GM12878 (cell line): ENCODE measurements around the gene FAM24B. TPM values are rescaled to one million over a fixed set of nuclear protein-coding genes. Genes with fewer than 3 reads are reported as not detected.

Experiments
- ATF7 ChIP-seq: fragments of 450-650 bp; IDR thresholded peaks from 2 replicates; pipeline ENCODE4 v1.6.1; 2016; ENCODE audit warnings: low read depth, mild to moderate bottlenecking
- BACH1 ChIP-seq: fragments of 450-650 bp; IDR thresholded peaks from 2 replicates; pipeline ENCODE4 v1.6.1; 2017; ENCODE audit warnings: mild to moderate bottlenecking, borderline replicate concordance
- BMI1 ChIP-seq: fragments of 450-650 bp; IDR thresholded peaks from 2 replicates; pipeline ENCODE4 v1.6.1; 2016; ENCODE audit warnings: mild to moderate bottlenecking, moderate library complexity, borderline replicate concordance
- CREB1 ChIP-seq: IDR thresholded peaks from 2 replicates; pipeline ENCODE4 v1.6.1; 2012; ENCODE audit warnings: low read depth, mild to moderate bottlenecking, inconsistent platforms
- DPF2 ChIP-seq: fragments of 450-650 bp; IDR thresholded peaks from 2 replicates; pipeline ENCODE4 v1.6.1; 2017; ENCODE audit warnings: mild to moderate bottlenecking
- EP300 ChIP-seq, 2 experiments: fragments of 150-350 bp in 1 of 2; IDR thresholded peaks; 2 replicates each; pipeline ENCODE4 v1.6.1; 2011 to 2012; ENCODE audit warnings: low read depth in 2 of 2, low read length in 2 of 2, borderline replicate concordance in 1 of 2, improper control_type of control experiment in 1 of 2, inconsistent platforms in 1 of 2; ENCODE audit not compliant: control insufficient read depth in 1 of 2
- HDAC2 ChIP-seq: fragments of 200-600 bp; sonication (generic); IDR thresholded peaks from 2 replicates; pipeline ENCODE4 v1.6.1; 2017
- HSF1 ChIP-seq: fragments of 150-350 bp; IDR thresholded peaks from 2 replicates; pipeline ENCODE4 v1.6.1; 2014; ENCODE audit warnings: mild to moderate bottlenecking, low read depth, low read length
- IRF5 ChIP-seq: fragments of 450-650 bp; IDR thresholded peaks from 2 replicates; pipeline ENCODE4 v1.6.1; 2017; ENCODE audit warnings: borderline replicate concordance
- MYC ChIP-seq: IDR thresholded peaks from 2 replicates; pipeline ENCODE4 v1.6.1; 2011; ENCODE audit warnings: mild to moderate bottlenecking, low read length, moderate library complexity, inconsistent platforms; ENCODE audit not compliant: insufficient read depth, insufficient replicate concordance, insufficient read length, severe bottlenecking
- NFIC ChIP-seq: IDR thresholded peaks from 2 replicates; pipeline ENCODE4 v1.6.1; 2012; ENCODE audit warnings: low read depth, mild to moderate bottlenecking, inconsistent platforms, low read length, moderate library complexity
- NFYB ChIP-seq: IDR thresholded peaks from 2 replicates; pipeline ENCODE4 v1.6.1; 2011; ENCODE audit warnings: low read depth, mild to moderate bottlenecking, low read length, improper control_type of control experiment, moderate library complexity; ENCODE audit not compliant: insufficient read depth
- POLR2A ChIP-seq: IDR thresholded peaks from 2 replicates; pipeline ENCODE4 v1.6.1; 2011; ENCODE audit warnings: low read depth, mild to moderate bottlenecking, low read length
- PRDM15 ChIP-seq: fragments of 450-650 bp; formaldehyde crosslinking; IDR thresholded peaks from 2 replicates; pipeline ENCODE4 v1.4.0; 2020; ENCODE audit warnings: mild to moderate bottlenecking, moderate library complexity
- RB1 ChIP-seq: fragments of 450-650 bp; formaldehyde crosslinking; IDR thresholded peaks from 2 replicates; pipeline ENCODE4 v1.6.1; 2017; ENCODE audit warnings: mild to moderate bottlenecking, borderline replicate concordance
- SIX5 ChIP-seq: IDR thresholded peaks from 2 replicates; pipeline ENCODE4 v1.6.1; 2011; ENCODE audit warnings: mild to moderate bottlenecking, low read depth, low read length, moderate library complexity; ENCODE audit not compliant: severe bottlenecking
- SKIL ChIP-seq: fragments of 450-650 bp; IDR thresholded peaks from 2 replicates; pipeline ENCODE4 v1.6.1; 2017; ENCODE audit warnings: mild to moderate bottlenecking, low read depth, inconsistent platforms; ENCODE audit not compliant: poor library complexity, severe bottlenecking
- SMARCA5 ChIP-seq: fragments of 450-650 bp; IDR thresholded peaks from 2 replicates; pipeline ENCODE4 v1.6.1; 2017; ENCODE audit warnings: mild to moderate bottlenecking
- STAT1 ChIP-seq: fragments of 450-650 bp; conservative IDR thresholded peaks from 2 replicates; pipeline ENCODE4 v1.6.1; 2014; ENCODE audit warnings: antibody characterized with exemption, mild to moderate bottlenecking
- SUZ12 ChIP-seq: fragments of 200-600 bp; sonication (generic); IDR thresholded peaks from one replicate; pipeline ENCODE4 v1.6.1; 2018; ENCODE audit warnings: antibody characterized with exemption, mild to moderate bottlenecking; ENCODE audit not compliant: unreplicated experiment
- TARDBP ChIP-seq: IDR thresholded peaks from 2 replicates; pipeline ENCODE4 v1.6.1; 2016; ENCODE audit warnings: borderline replicate concordance
- ZNF274 ChIP-seq: IDR thresholded peaks from one replicate; pipeline ENCODE4 v1.8.0; 2011; ENCODE audit not compliant: insufficient read length, insufficient read depth
- polyA plus RNA-seq, 11 experiments: library from polyadenylated mRNA; depleted of rRNA in 4 of 11; unstranded in 6 of 11; stranded (reverse) in 5 of 11; fragments of >200 nt; fragmentation: Nextera tagmentation in 4 of 11; fragmentation: Illumina TruSeq in 1 of 11; extraction: Ambion mirVana in 4 of 11; extraction: Trizol in 1 of 11; gene quantifications; 1 replicate in 1 of 11; 2 replicates in 10 of 11; pipeline versions ENCODE4 v1.2.1 to v1.2.3, GENCODE V29; 2011 to 2016; ENCODE audit warnings: inconsistent platforms in 2 of 11, missing spikeins in 2 of 11, low read depth in 1 of 11
- total RNA-seq, 4 experiments: library from RNA; depleted of rRNA in 3 of 4; stranded (reverse); fragments of >200 nt in 3 of 4; fragmentation: Illumina TruSeq in 1 of 4; extraction: Trizol in 1 of 4; gene quantifications; 2 replicates each; pipeline versions ENCODE4 v1.2.1 to v1.2.3, GENCODE V29; 2013 to 2021

The FAM24B gene
- total and polyA plus RNA-seq, 10 of the 15 experiments (the other 5 are each of a cell fraction or from before 2014, with no cell fraction given), result 4.8 to 15.3 (median 7.2) TPM

GRCh38 chr10:122879339-122880273 lies at the start of gene FAM24B (continued):
- TF ChIP-seq NFIC (no peak), DPF2 (no peak), HDAC2 (no peak), EP300 (IDR thresholded peaks at IDR 0.05; ENCODE audit: borderline replicate concordance in 1 of 2, control insufficient read depth in 1 of 2, low read depth in 2 of 2, low read length in 2 of 2) (no peak), STAT1 (no peak), SIX5 (no peak), POLR2A (peak; percentile 75), HSF1 (no peak), BACH1 (no peak), ZNF274 (no peak), RB1 (no peak; the same call in 1 of the 2 replicates), SKIL (no peak), PRDM15 (CRISPR knock-in tag) (no peak), ATF7 (peak; percentile 54; the same call in 1 of the 2 replicates), NFYB (no peak), IRF5 (no peak), SUZ12 (no peak), MYC (no peak), TARDBP (no peak), CREB1 (no peak), SMARCA5 (0 out of 2 replicates have a peak, but pooled peaks have one; percentile 16), BMI1 (no peak)
